Upper lobe of right lung (tissue), 1 donor: ENCODE data around the gene G3BP2. TPM values are rescaled to one million over a fixed set of nuclear protein-coding genes. Genes with fewer than 3 reads are reported as not detected.
"Not testable (repeated sequence)": the region's sequence is repeated elsewhere in the genome, so short reads cannot be mapped to it uniquely, and the experiment has no call there.

Source experiments
- ATAC-seq: fragments of 200-7000 bp; cut with Tn5 transposase; one replicate; pipeline ENCODE4 v1.9.1; 2020; ENCODE audit warnings: mild to moderate bottlenecking, moderate library complexity
- DNase-seq: peaks from one replicate; pipeline ENCODE4 v3.0.0-alpha.2; 2020
- H3K27ac ChIP-seq: fragments of 200-600 bp; one replicate; pipeline ENCODE4 v1.8.0; 2022
- H3K27me3 ChIP-seq: fragments of 200-600 bp; one replicate; pipeline ENCODE4 v1.8.0; 2022; ENCODE audit warnings: mild to moderate bottlenecking
- H3K36me3 ChIP-seq: fragments of 200-600 bp; one replicate; pipeline ENCODE4 v1.8.0; 2022
- H3K4me1 ChIP-seq: fragments of 200-600 bp; one replicate; pipeline ENCODE4 v1.8.0; 2022
- H3K4me3 ChIP-seq: fragments of 200-600 bp; one replicate; pipeline ENCODE4 v1.8.0; 2022; ENCODE audit warnings: mild to moderate bottlenecking
- H3K9me3 ChIP-seq: fragments of 200-600 bp; one replicate; pipeline ENCODE4 v1.8.0; 2022
- CTCF ChIP-seq: fragments of 200-600 bp; IDR thresholded peaks from one replicate; pipeline ENCODE4 v1.8.0; 2022; ENCODE audit warnings: antibody characterized with exemption
- intact Hi-C: fragments of 100-400 bp; cut with DNase I; formaldehyde crosslinking; loops from one replicate; pipeline ENCODE4 v1.11.0; 2022
- total RNA-seq: library from RNA; stranded (reverse); fragmentation: NEBNext Ultra II Directional; extraction: Animal tissue kit (Norgen Biotek cat#: 25700); gene quantifications from one replicate; pipeline ENCODE4 v1.2.1, GENCODE V29; 2021
- donor health status: DM: no; HTN: yes; CAD: no; lungs with severe emphysema.

G3BP2 gene
- total RNA-seq, 1 donor from 2014 or later: 102 TPM

- DNase-seq: no peak
- H3K27me3 ChIP-seq: no peaks in the 10 kb centered on the region
- H3K27ac ChIP-seq: no peak overlapping the region
- peaks cover 4% of the 10 kb centered on the region for H3K4me1 ChIP-seq
- TF ChIP-seq CTCF: no peak
- intact Hi-C loops: no loop called here
- no peaks in the 10 kb centered on the region for H3K36me3 ChIP-seq
- no peak overlapping the region for H3K4me3 ChIP-seq
- peak; percentile 87 for ATAC-seq
- H3K9me3 ChIP-seq: no peaks in the 10 kb centered on the region
Observed at GRCh38 chr4:75696071-75696470, 22.9 kb upstream of the G3BP2 start.

- ATAC-seq, H3K4me1 ChIP-seq, intact Hi-C loops: not testable (repeated sequence)
Observed at GRCh38 chr4:75692066-75692465, 18.9 kb upstream of the G3BP2 start.

GRCh38 chr4:75687125-75687524 is 13.9 kb upstream of the G3BP2 start:
- H3K27me3 ChIP-seq, intact Hi-C loops, H3K27ac ChIP-seq, H3K36me3 ChIP-seq, ATAC-seq, H3K9me3 ChIP-seq, H3K4me1 ChIP-seq, DNase-seq, H3K4me3 ChIP-seq: not testable (repeated sequence)

More at GRCh38 chr4:75692066-75692465, 18.9 kb upstream of the G3BP2 start:
- not testable (repeated sequence) for H3K27ac ChIP-seq, H3K4me3 ChIP-seq, H3K9me3 ChIP-seq, H3K36me3 ChIP-seq, DNase-seq, H3K27me3 ChIP-seq

GRCh38 chr4:75686346-75686745 is 13.1 kb upstream of the G3BP2 start:
- no peak for TF ChIP-seq CTCF
- H3K27ac ChIP-seq: no peak overlapping the region
- ATAC-seq (peak; percentile 76), DNase-seq (no peak)
- no peaks in the 10 kb centered on the region for H3K4me1 ChIP-seq
- H3K27me3 ChIP-seq: no peaks in the 10 kb centered on the region
- intact Hi-C loops: no loop called here
- no peak overlapping the region for H3K4me3 ChIP-seq
- no peaks in the 10 kb centered on the region for H3K36me3 ChIP-seq
- no peaks in the 10 kb centered on the region for H3K9me3 ChIP-seq

- H3K27me3 ChIP-seq: no peaks in the 10 kb centered on the region
- DNase-seq: no peak
- H3K9me3 ChIP-seq: no peaks in the 10 kb centered on the region
- no peaks in the 10 kb centered on the region for H3K36me3 ChIP-seq
- ATAC-seq: no peak
- H3K27ac ChIP-seq: no peak overlapping the region
- H3K4me1 ChIP-seq: no peaks in the 10 kb centered on the region
- H3K4me3 ChIP-seq: no peak overlapping the region
- TF ChIP-seq CTCF: no peak
- intact Hi-C loops: no loop called here
Observed at GRCh38 chr4:75685546-75686189, 12.5 kb upstream of the G3BP2 start.

- H3K27me3 ChIP-seq: no peaks in the 10 kb centered on the region
- no peak for ATAC-seq
- H3K36me3 ChIP-seq: no peaks in the 10 kb centered on the region
- DNase-seq: no peak
- no peak overlapping the region for H3K4me3 ChIP-seq
- no peaks in the 10 kb centered on the region for H3K9me3 ChIP-seq
- intact Hi-C loops: no loop called here
- H3K27ac ChIP-seq: no peak overlapping the region
- no peaks in the 10 kb centered on the region for H3K4me1 ChIP-seq
- TF ChIP-seq CTCF: no peak
Observed at GRCh38 chr4:75683482-75684155, 10.4 kb upstream of the G3BP2 start.
